ENCODE data around the gene NKAIN2.

Gene NKAIN2

GRCh38 chr6:124535746-124536145 is 732.1 kb downstream of the NKAIN2 start:
- no peak overlapping the region for H2AFZ ChIP-seq (ENCODE audit: low read length)
- H3F3A ChIP-seq (ENCODE audit: insufficient read depth, low read length), result no peaks in the 10 kb centered on the region
- H3K9ac ChIP-seq (ENCODE audit: low read length), result no peak overlapping the region
- TF ChIP-seq EZH2phosphoT487 (IDR thresholded peaks at IDR 0.05; ENCODE audit: low read length) (no peak), EZH2 (optimal IDR thresholded peaks at IDR 0.05; ENCODE audit: low read depth, low read length) (no peak)
- TF ChIP-seq, protein P1, sequence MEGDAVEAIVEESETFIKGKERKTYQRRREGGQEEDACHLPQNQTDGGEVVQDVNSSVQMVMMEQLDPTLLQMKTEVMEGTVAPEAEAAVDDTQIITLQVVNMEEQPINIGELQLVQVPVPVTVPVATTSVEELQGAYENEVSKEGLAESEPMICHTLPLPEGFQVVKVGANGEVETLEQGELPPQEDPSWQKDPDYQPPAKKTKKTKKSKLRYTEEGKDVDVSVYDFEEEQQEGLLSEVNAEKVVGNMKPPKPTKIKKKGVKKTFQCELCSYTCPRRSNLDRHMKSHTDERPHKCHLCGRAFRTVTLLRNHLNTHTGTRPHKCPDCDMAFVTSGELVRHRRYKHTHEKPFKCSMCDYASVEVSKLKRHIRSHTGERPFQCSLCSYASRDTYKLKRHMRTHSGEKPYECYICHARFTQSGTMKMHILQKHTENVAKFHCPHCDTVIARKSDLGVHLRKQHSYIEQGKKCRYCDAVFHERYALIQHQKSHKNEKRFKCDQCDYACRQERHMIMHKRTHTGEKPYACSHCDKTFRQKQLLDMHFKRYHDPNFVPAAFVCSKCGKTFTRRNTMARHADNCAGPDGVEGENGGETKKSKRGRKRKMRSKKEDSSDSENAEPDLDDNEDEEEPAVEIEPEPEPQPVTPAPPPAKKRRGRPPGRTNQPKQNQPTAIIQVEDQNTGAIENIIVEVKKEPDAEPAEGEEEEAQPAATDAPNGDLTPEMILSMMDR (IDR thresholded peaks at IDR 0.05; ENCODE audit: low read length), result no peak
- no peak for DNase-seq
- H3K36me3 ChIP-seq (replicated peaks; ENCODE audit: insufficient read depth, low read length), result no peaks in the 10 kb centered on the region
- no peaks in the 10 kb centered on the region for H3K9me2 ChIP-seq (replicated peaks; ENCODE audit: insufficient read depth, low read length)
- H3K4me2 ChIP-seq (ENCODE audit: low read depth, low read length), result no peak overlapping the region
- no peak overlapping the region for H3K27ac ChIP-seq (ENCODE audit: low read length)
- H3K4me3 ChIP-seq (ENCODE audit: low read length), result no peak overlapping the region
- no peaks in the 10 kb centered on the region for H3K9me3 ChIP-seq (replicated peaks; ENCODE audit: insufficient read depth, low read length)
- H4K20me1 ChIP-seq (ENCODE audit: insufficient read depth, low read length), result no peaks in the 10 kb centered on the region
- H3K79me2 ChIP-seq (ENCODE audit: low read length), result no peaks in the 10 kb centered on the region
- H3K4me1 ChIP-seq (ENCODE audit: low read length), result no peaks in the 10 kb centered on the region
- no peaks in the 10 kb centered on the region for H3K27me3 ChIP-seq (replicated peaks; ENCODE audit: insufficient read depth, low read length)

GRCh38 chr6:124536157-124536841 is 732.6 kb downstream of the NKAIN2 start:
- DNase-seq, result no peak
- Histone ChIP-seq H3K4me1 (ENCODE audit: low read length) (no peaks in the 10 kb centered on the region), H4K20me1 (ENCODE audit: insufficient read depth, low read length) (no peaks in the 10 kb centered on the region), H3K4me3 (ENCODE audit: low read length) (no peak overlapping the region), H3K79me2 (ENCODE audit: low read length) (no peaks in the 10 kb centered on the region), H3F3A (ENCODE audit: insufficient read depth, low read length) (no peaks in the 10 kb centered on the region), H3K36me3 (replicated peaks; ENCODE audit: insufficient read depth, low read length) (no peaks in the 10 kb centered on the region), H3K4me2 (ENCODE audit: low read depth, low read length) (no peak overlapping the region), H3K27me3 (replicated peaks; ENCODE audit: insufficient read depth, low read length) (no peaks in the 10 kb centered on the region), H3K9ac (ENCODE audit: low read length) (no peak overlapping the region), H3K9me2 (replicated peaks; ENCODE audit: insufficient read depth, low read length) (no peaks in the 10 kb centered on the region), H2AFZ (ENCODE audit: low read length) (no peak overlapping the region), H3K9me3 (replicated peaks; ENCODE audit: insufficient read depth, low read length) (no peaks in the 10 kb centered on the region), H3K27ac (ENCODE audit: low read length) (no peak overlapping the region)
- TF ChIP-seq EZH2phosphoT487 (IDR thresholded peaks at IDR 0.05; ENCODE audit: low read length), result no peak
- TF ChIP-seq EZH2 (optimal IDR thresholded peaks at IDR 0.05; ENCODE audit: low read depth, low read length), result no peak
- TF ChIP-seq, protein P1 (IDR thresholded peaks at IDR 0.05; ENCODE audit: low read length), result no peak

DNA sequence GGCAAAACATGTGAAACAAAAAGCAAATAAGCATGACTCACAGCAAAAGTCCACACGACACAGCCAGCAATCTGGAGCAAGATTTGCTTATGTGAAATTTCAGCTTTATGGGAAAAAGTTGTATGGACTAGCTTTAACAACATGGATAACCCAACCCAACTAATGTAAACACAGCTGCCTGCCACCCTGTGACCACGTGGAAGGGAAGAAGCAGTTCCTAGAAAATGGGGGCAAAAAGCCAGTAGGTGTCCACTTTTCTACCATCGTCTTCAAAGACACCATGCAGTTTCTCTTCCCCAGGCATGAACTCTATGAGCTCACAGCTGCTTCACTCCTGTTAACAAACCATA is 733.2 kb downstream of the NKAIN2 start:
- Histone ChIP-seq H3F3A (ENCODE audit: insufficient read depth, low read length) (no peaks in the 10 kb centered on the region), H3K36me3 (replicated peaks; ENCODE audit: insufficient read depth, low read length) (no peaks in the 10 kb centered on the region), H3K4me1 (ENCODE audit: low read length) (no peaks in the 10 kb centered on the region), H3K27me3 (replicated peaks; ENCODE audit: insufficient read depth, low read length) (no peaks in the 10 kb centered on the region), H3K9me3 (replicated peaks; ENCODE audit: insufficient read depth, low read length) (no peaks in the 10 kb centered on the region), H3K4me3 (ENCODE audit: low read length) (no peak overlapping the region), H4K20me1 (ENCODE audit: insufficient read depth, low read length) (no peaks in the 10 kb centered on the region), H3K27ac (ENCODE audit: low read length) (no peak overlapping the region), H3K79me2 (ENCODE audit: low read length) (no peaks in the 10 kb centered on the region), H2AFZ (ENCODE audit: low read length) (no peak overlapping the region), H3K9ac (ENCODE audit: low read length) (no peak overlapping the region), H3K4me2 (ENCODE audit: low read depth, low read length) (no peak overlapping the region), H3K9me2 (replicated peaks; ENCODE audit: insufficient read depth, low read length) (no peaks in the 10 kb centered on the region)
- TF ChIP-seq, protein P1 (IDR thresholded peaks at IDR 0.05; ENCODE audit: low read length), result no peak
- TF ChIP-seq EZH2phosphoT487 (IDR thresholded peaks at IDR 0.05; ENCODE audit: low read length), result no peak
- TF ChIP-seq EZH2 (optimal IDR thresholded peaks at IDR 0.05; ENCODE audit: low read depth, low read length), result no peak
- DNase-seq, result no peak
